HepG2 (cell line): ENCODE data around the gene HIC1. TPM values are rescaled to one million over a fixed set of nuclear protein-coding genes. Genes with fewer than 3 reads are reported as not detected.

ENCODE experiments used
- GRHL1 ChIP-seq: sonication (generic); formaldehyde crosslinking; conservative IDR thresholded peaks from 2 replicates; pipeline ENCODE4 v1.8.0; 2022; ENCODE audit warnings: missing genetic modification reagents
- HNRNPH1 ChIP-seq: fragments of 200-400 bp; formaldehyde crosslinking; optimal IDR thresholded peaks from 2 replicates; pipeline ENCODE3; 2017; ENCODE audit warnings: mild to moderate bottlenecking, low read depth, low read length
- NAIF1 ChIP-seq: sonication (generic); formaldehyde crosslinking; IDR thresholded peaks from 2 replicates; pipeline ENCODE4 v1.5.0; 2020; ENCODE audit warnings: mild to moderate bottlenecking, missing genetic modification reagents, borderline replicate concordance
- NR0B2 ChIP-seq: sonication (generic); formaldehyde crosslinking; IDR thresholded peaks from 2 replicates; pipeline ENCODE4 v1.4.0; 2020; ENCODE audit warnings: mild to moderate bottlenecking, missing genetic modification reagents
- PHB2 ChIP-seq: fragments of 450-650 bp; IDR thresholded peaks from 2 replicates; pipeline ENCODE4 v1.6.1; 2018; ENCODE audit not compliant: partially characterized antibody
- PLRG1 ChIP-seq: fragments of 450-650 bp; conservative IDR thresholded peaks from 2 replicates; pipeline ENCODE4 v1.6.1; 2016
- PRDM10 ChIP-seq: sonication (generic); formaldehyde crosslinking; IDR thresholded peaks from 2 replicates; pipeline ENCODE4 v1.4.0; 2020; ENCODE audit warnings: low read depth, missing genetic modification reagents
- SMC3 ChIP-seq: IDR thresholded peaks from 2 replicates; pipeline ENCODE4 v1.6.1; 2011; ENCODE audit warnings: low read length, improper control_type of control experiment
- SPEN ChIP-seq: sonication (generic); formaldehyde crosslinking; IDR thresholded peaks from 2 replicates; pipeline ENCODE4 v1.5.1; 2020; ENCODE audit warnings: low read depth, mild to moderate bottlenecking, missing genetic modification reagents
- TFAP4 ChIP-seq: sonication (generic); IDR thresholded peaks from 2 replicates; pipeline ENCODE4 v1.6.1; 2016; ENCODE audit warnings: low read depth, borderline replicate concordance
- THYN1 ChIP-seq: sonication (generic); formaldehyde crosslinking; IDR thresholded peaks from 2 replicates; pipeline ENCODE4 v1.8.1; 2023; ENCODE audit warnings: low read depth, mild to moderate bottlenecking, moderate library complexity, missing genetic modification reagents, borderline replicate concordance
- ZC3H4 ChIP-seq: sonication (generic); formaldehyde crosslinking; IDR thresholded peaks from 2 replicates; pipeline ENCODE4 v1.4.0; 2020; ENCODE audit warnings: missing genetic modification reagents, borderline replicate concordance
- ZNF207 ChIP-seq: fragments of 450-650 bp; IDR thresholded peaks from 2 replicates; pipeline ENCODE4 v1.6.1; 2016; ENCODE audit warnings: antibody characterized with exemption, borderline replicate concordance
- ZNF543 ChIP-seq: sonication (generic); formaldehyde crosslinking; IDR thresholded peaks from 2 replicates; pipeline ENCODE4 v1.4.0; 2020; ENCODE audit warnings: mild to moderate bottlenecking, missing genetic modification reagents
- ZNF597 ChIP-seq: sonication (generic); formaldehyde crosslinking; IDR thresholded peaks from 2 replicates; pipeline ENCODE4 v1.5.0; 2020; ENCODE audit warnings: missing genetic modification reagents
- ZNF782 ChIP-seq: sonication (generic); formaldehyde crosslinking; IDR thresholded peaks from 2 replicates; pipeline ENCODE4 v1.4.0; 2020; ENCODE audit warnings: missing genetic modification reagents, mild to moderate bottlenecking, borderline replicate concordance
- ZNF850 ChIP-seq: sonication (generic); formaldehyde crosslinking; conservative IDR thresholded peaks from 2 replicates; pipeline ENCODE4 v1.9.0; 2021; ENCODE audit warnings: mild to moderate bottlenecking, missing genetic modification reagents
- polyA plus RNA-seq, 8 experiments: library from polyadenylated mRNA; depleted of rRNA in 3 of 8; stranded (reverse) in 7 of 8; unstranded in 1 of 8; fragments of >200 nt; fragmentation: Illumina TruSeq in 4 of 8; extraction: Trizol in 4 of 8; gene quantifications; 2 replicates each; pipeline versions ENCODE4 v1.2.1 to v1.2.3, GENCODE V29; 2011 to 2016; ENCODE audit warnings: low read depth in 4 of 8, missing spikeins in 1 of 8, mixed read lengths in 1 of 8; ENCODE audit not compliant: insufficient read depth in 1 of 8
- total RNA-seq, 5 experiments: library from RNA; depleted of rRNA; stranded (reverse); fragments of >200 nt; fragmentation: Illumina TruSeq; extraction: Trizol; gene quantifications; 2 replicates each; pipeline ENCODE4 v1.2.3, GENCODE V29; 2016; ENCODE audit warnings: low read depth in 1 of 5
- TF ChIP-seq, protein P1 (sequence below): sonication (generic); formaldehyde crosslinking; IDR thresholded peaks from 2 replicates; pipeline ENCODE4 v1.9.0; 2021; ENCODE audit warnings: missing genetic modification reagents, borderline replicate concordance

Gene HIC1
- total and polyA plus RNA-seq, 2 of the 13 experiments (the other 11 are each of a cell fraction or from before 2014, with no cell fraction given) = 0.04 to 0.31 TPM

GRCh38 chr17:2041561-2042389, 13.1 kb upstream of the HIC1 start, which contains the start of gene OVCA2 (continued):
- TF ChIP-seq NR0B2 (CRISPR knock-in tag) = no peak; the same call in 1 of the 2 replicates
- TF ChIP-seq ZNF543 (CRISPR knock-in tag) = peak; percentile 77; the same call in 1 of the 2 replicates
- TF ChIP-seq SMC3 = no peak
- TF ChIP-seq ZC3H4 = no peak
- no peak for TF ChIP-seq NAIF1 (CRISPR knock-in tag)
- TF ChIP-seq SPEN (CRISPR knock-in tag) = peak; percentile 90
- no peak for TF ChIP-seq PHB2
- peak; percentile 84; the same call in 1 of the 2 replicates for TF ChIP-seq ZNF782 (CRISPR knock-in tag)
- no peak for TF ChIP-seq PRDM10 (CRISPR knock-in tag)
- no peak for TF ChIP-seq HNRNPH1
- no peak for TF ChIP-seq PLRG1
- no peak; the same call in 1 of the 2 replicates for TF ChIP-seq THYN1
- no peak for TF ChIP-seq GRHL1 (CRISPR knock-in tag)
- TF ChIP-seq, protein P1, sequence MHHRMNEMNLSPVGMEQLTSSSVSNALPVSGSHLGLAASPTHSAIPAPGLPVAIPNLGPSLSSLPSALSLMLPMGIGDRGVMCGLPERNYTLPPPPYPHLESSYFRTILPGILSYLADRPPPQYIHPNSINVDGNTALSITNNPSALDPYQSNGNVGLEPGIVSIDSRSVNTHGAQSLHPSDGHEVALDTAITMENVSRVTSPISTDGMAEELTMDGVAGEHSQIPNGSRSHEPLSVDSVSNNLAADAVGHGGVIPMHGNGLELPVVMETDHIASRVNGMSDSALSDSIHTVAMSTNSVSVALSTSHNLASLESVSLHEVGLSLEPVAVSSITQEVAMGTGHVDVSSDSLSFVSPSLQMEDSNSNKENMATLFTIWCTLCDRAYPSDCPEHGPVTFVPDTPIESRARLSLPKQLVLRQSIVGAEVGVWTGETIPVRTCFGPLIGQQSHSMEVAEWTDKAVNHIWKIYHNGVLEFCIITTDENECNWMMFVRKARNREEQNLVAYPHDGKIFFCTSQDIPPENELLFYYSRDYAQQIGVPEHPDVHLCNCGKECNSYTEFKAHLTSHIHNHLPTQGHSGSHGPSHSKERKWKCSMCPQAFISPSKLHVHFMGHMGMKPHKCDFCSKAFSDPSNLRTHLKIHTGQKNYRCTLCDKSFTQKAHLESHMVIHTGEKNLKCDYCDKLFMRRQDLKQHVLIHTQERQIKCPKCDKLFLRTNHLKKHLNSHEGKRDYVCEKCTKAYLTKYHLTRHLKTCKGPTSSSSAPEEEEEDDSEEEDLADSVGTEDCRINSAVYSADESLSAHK (CRISPR knock-in tag) = no peak
- no peak for TF ChIP-seq ZNF850
- no peak for TF ChIP-seq TFAP4
- TF ChIP-seq ZNF207 = no peak
- TF ChIP-seq ZNF597 = no peak
